ENCODE measurements around the gene SLC35E4.
"Not testable (repeated sequence)": the region's sequence is repeated elsewhere in the genome, so short reads cannot be mapped to it uniquely, and the experiment has no call there.

Gene SLC35E4, protein sequence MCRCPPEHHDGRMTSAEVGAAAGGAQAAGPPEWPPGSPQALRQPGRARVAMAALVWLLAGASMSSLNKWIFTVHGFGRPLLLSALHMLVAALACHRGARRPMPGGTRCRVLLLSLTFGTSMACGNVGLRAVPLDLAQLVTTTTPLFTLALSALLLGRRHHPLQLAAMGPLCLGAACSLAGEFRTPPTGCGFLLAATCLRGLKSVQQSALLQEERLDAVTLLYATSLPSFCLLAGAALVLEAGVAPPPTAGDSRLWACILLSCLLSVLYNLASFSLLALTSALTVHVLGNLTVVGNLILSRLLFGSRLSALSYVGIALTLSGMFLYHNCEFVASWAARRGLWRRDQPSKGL

DNA sequence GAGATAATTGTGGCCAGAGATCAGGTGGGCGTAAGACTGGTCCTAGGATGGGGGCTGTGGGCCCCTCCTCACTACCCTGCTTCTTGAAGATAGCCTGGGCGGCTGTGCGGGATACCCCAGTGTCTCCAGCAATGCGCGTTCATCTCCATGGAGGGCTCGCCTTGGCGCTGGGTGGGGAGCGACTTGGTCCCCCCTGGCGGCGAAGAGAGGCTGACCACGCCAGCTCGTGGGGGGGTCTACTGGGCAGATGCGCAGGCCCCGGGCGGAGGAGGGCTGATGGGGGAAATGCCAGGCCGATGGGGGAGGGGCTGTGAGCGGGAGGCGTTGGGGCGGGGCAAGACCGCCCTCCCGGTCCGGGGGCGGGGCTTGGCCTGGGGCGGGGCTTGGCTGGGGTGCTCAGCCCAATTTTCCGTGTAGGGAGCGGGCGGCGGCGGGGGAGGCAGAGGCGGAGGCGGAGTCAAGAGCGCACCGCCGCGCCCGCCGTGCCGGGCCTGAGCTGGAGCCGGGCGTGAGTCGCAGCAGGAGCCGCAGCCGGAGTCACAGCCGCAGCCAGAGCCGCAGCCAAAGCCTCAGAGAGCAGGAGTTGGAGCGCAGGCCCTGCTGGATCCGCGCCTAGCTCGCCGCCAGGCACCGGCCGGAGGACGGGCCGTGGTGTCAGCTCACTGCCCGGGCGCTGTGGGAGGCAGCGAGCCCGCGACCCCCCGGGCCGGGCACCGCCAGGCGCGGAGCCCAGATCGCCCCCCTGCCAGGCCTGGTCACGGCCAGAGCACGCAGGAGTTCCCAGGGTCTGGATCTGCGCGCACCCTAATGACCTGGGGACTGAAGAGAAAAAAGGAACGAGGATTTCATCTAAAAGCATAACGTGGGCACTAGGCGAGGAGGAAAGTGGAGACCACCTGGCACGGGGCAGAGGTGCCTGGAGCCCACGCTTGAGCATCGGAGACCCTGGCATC, at the start of gene SLC35E4:
Gene SLC35E4 (plus strand): TSS at position 509 of the 953 bp plus-strand sequence. CDS start 670 bp downstream, outside the sequence.
- peak; percentile 94 for DNase-seq (ENCODE audit: low read depth)

DNA sequence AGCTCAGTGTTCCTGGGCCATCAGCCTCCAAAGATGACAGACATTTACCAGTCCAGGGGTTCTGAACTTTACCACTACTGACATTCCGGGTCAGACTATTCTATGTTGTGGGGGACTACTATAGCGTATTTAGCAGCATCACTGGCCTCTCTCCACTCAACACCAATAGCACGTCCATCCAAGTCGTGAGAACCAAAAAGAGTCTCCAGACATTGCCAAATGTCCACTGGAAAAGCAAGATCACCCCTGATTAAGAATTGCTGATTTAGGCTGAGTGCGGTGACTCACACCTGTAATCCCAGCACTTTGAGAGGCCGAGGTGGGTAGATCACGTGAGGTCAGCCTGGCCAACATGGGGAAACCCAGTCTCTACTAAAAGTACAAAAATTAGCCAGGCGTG, 49.2 kb upstream of the SLC35E4 start:
- no peak for DNase-seq (ENCODE audit: low read depth)
- TF ChIP-seq, protein P1, sequence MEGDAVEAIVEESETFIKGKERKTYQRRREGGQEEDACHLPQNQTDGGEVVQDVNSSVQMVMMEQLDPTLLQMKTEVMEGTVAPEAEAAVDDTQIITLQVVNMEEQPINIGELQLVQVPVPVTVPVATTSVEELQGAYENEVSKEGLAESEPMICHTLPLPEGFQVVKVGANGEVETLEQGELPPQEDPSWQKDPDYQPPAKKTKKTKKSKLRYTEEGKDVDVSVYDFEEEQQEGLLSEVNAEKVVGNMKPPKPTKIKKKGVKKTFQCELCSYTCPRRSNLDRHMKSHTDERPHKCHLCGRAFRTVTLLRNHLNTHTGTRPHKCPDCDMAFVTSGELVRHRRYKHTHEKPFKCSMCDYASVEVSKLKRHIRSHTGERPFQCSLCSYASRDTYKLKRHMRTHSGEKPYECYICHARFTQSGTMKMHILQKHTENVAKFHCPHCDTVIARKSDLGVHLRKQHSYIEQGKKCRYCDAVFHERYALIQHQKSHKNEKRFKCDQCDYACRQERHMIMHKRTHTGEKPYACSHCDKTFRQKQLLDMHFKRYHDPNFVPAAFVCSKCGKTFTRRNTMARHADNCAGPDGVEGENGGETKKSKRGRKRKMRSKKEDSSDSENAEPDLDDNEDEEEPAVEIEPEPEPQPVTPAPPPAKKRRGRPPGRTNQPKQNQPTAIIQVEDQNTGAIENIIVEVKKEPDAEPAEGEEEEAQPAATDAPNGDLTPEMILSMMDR (IDR thresholded peaks at IDR 0.05; ENCODE audit: insufficient read depth, low read depth, low read length, missing control alignments), result no peak
- no peak overlapping the region for H3K4me3 ChIP-seq (ENCODE audit: low read length)

More for the DNA sequence above, at the start of gene SLC35E4:
- TF ChIP-seq, protein P1 (IDR thresholded peaks at IDR 0.05; ENCODE audit: insufficient read depth, low read depth, low read length, missing control alignments), result no peak
- peak within 1 kb of the TSS; percentile 41 for H3K4me3 ChIP-seq (ENCODE audit: low read length)

DNA sequence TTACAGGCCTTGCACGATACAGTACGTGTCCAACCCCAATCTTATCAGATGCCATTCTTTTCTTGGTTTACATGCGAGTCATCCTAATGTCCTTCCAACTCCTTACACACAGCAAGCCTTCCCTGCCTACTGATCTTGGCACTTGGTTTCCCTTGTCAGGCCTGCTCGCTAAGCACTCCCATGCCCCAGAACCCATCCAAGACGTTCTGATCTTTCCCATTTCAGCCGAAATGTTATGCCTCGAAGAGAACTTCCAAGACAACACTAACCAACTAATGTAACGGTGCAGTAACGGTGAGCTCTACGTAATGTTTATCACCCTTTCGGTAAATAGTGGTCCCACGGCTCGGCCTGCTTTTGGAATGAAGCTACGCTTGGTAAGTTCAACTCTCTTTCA, 44.4 kb upstream of the SLC35E4 start:
- peak overlapping the region; percentile 72 for H3K4me3 ChIP-seq (ENCODE audit: low read length)
- DNase-seq (ENCODE audit: low read depth), result peak; percentile 24
- TF ChIP-seq, protein P1 (IDR thresholded peaks at IDR 0.05; ENCODE audit: insufficient read depth, low read depth, low read length, missing control alignments), result no peak

DNA sequence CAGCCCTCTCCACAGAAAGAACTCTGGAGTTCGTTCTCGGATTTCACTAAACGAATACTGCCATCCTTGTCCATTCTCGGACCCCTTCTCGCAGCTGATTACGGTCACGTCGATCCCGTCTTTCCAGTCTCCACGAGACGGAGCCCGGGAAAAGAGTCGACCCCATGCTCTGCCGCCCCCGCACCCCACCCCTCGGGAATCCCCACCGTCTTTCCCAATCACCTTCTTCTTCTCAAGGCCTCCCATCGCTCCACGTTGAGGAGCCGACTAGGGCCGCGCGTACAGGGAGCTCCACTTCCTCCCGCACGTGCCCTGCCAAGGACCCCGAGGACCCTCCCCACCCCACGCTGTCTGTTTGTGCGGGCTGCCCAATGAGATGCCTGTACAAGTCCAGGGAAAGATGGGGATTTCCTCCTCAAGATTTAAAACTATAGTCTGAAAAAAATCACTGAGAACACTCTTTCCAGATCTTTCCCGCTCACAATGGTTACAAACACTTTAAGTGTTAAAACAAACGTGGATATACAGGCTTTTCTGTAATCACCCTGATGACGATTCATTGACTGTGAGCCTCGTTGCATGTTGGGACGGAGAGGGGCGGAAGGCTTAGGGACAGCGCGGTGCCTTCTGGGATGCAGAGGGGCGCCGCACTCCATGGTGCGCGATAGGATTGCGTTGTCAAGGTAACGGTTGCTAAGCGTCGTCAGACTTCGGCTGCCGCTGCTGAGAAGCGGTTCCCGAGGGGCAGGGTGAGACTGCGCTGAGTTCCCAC, 43.8 kb upstream of the SLC35E4 start, which contains the start of gene PES1:
Gene PES1 (minus strand): TSS at position 323 of the 772 bp plus-strand sequence. CDS start 77 bp downstream, at position 246.
- H3K4me3 ChIP-seq (ENCODE audit: low read length), result peak within 1 kb of the TSS; percentile 72
- TF ChIP-seq, protein P1 (IDR thresholded peaks at IDR 0.05; ENCODE audit: insufficient read depth, low read depth, low read length, missing control alignments), result no peak
- DNase-seq (ENCODE audit: low read depth), result peak; percentile 99

DNA sequence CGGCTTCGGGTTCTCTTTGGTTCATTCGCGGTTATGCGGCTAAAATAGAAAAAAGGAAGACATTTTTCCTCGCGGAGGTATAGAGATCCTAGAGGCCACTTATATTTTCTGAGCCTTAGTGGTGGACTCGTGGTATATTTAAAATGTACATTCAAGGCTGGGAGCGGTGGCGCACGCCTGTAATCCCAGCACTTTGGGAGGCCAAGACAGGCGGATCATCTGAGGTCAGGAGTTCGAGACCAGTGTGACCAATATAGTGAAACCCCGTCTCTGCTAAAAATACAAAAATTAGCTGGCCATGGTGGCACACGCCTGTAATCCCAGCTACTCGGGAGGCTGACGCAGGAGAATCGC, 43.2 kb upstream of the SLC35E4 start:
- not testable (repeated sequence) for DNase-seq (ENCODE audit: low read depth)
- peak overlapping the region; percentile 72 for H3K4me3 ChIP-seq (ENCODE audit: low read length)

DNA sequence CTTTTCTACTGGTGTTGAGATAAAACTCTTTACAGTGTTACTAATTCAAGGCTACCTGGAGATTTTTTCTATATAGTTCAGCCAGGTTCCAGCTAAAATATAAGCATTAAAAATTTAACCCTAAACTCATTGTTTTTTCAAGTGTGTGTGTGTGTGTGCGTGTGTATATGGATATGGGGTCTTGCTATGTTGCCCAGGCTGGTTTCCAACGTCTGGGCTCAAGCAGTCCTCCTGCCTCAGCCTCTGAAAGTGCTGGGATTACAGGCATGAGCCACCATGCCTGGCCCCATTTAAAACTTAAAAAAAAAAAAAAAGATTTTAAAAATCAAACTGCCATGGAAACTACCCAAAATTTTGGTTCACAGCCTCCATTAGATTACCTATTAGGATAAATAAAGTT, 39.4 kb upstream of the SLC35E4 start:
- TF ChIP-seq, protein P1 (IDR thresholded peaks at IDR 0.05; ENCODE audit: insufficient read depth, low read depth, low read length, missing control alignments), result no peak
- no peak overlapping the region for H3K4me3 ChIP-seq (ENCODE audit: low read length)
- DNase-seq (ENCODE audit: low read depth), result no peak
